22Rv1 (cell line): ENCODE measurements around the gene FAM131C.

Experiments used
- CTCF ChIP-seq: fragments of 450-650 bp; IDR thresholded peaks from 2 replicates; pipeline ENCODE4 v1.5.1; 2017; ENCODE audit warnings: mild to moderate bottlenecking
- ZFX ChIP-seq: fragments of 450-650 bp; IDR thresholded peaks from 2 replicates; pipeline ENCODE4 v1.6.1; 2017; ENCODE audit warnings: antibody characterized with exemption, borderline replicate concordance

- TF ChIP-seq CTCF (no peak), ZFX (no peak)
Measured at GRCh38 chr1:16054598-16055540, 18.6 kb downstream of the FAM131C start.
